Ishikawa (cell line): ENCODE results near the gene KCNH2.

ENCODE experiments used
- CEBPB ChIP-seq: IDR thresholded peaks from 2 replicates; pipeline ENCODE4 v1.6.1; 2012
- CREB1 ChIP-seq: IDR thresholded peaks from 2 replicates; pipeline ENCODE4 v1.6.1; 2012; ENCODE audit warnings: low read depth
- EP300 ChIP-seq: IDR thresholded peaks from 2 replicates; pipeline ENCODE4 v1.6.1; 2012; ENCODE audit warnings: borderline replicate concordance
- RAD21 ChIP-seq: IDR thresholded peaks from 2 replicates; pipeline ENCODE4 v1.6.1; 2012; ENCODE audit warnings: low read depth
- TAF1 ChIP-seq: IDR thresholded peaks from 2 replicates; pipeline ENCODE4 v1.6.1; 2012; ENCODE audit warnings: low read depth, mild to moderate bottlenecking
- TEAD4 ChIP-seq: IDR thresholded peaks from 2 replicates; pipeline ENCODE4 v1.6.1; 2012

- TF ChIP-seq CEBPB = no peak
- no peak for TF ChIP-seq RAD21
- no peak for TF ChIP-seq CREB1
- TF ChIP-seq EP300 = no peak
- no peak for TF ChIP-seq TAF1
- no peak for TF ChIP-seq TEAD4
These were observed 74.5 kb downstream of the KCNH2 start for GRCh38 chr7:150903606-150904005.
